Astrocyte (in vitro differentiated cells and primary cell): Measurements from ENCODE around the gene NELFB. TPM values are rescaled to one million over a fixed set of nuclear protein-coding genes. Genes with fewer than 3 reads are reported as not detected.

Experiments
- DNase-seq: peaks from one replicate; pipeline ENCODE4 v3.0.0-alpha.2; 2010; ENCODE audit warnings: low read depth
- FAIRE-seq: peaks from 2 replicates; lab custom pipeline; 2011; peaks lifted over from hg19 to GRCh38; lab: Jason Lieb, UNC
- H2AFZ ChIP-seq: 2 replicates; pipeline ENCODE4 v1.6.0; 2012; ENCODE audit warnings: low read depth, low read length, inconsistent platforms
- H3K27ac ChIP-seq: 2 replicates; pipeline ENCODE4 v1.5.1; 2011; ENCODE audit warnings: low read depth, low read length, inconsistent platforms
- H3K27me3 ChIP-seq: 2 replicates; pipeline ENCODE4 v1.6.0; 2011; ENCODE audit warnings: low read length, inconsistent platforms; ENCODE audit not compliant: insufficient read depth
- H3K36me3 ChIP-seq: 2 replicates; pipeline ENCODE4 v1.5.1; 2011; ENCODE audit warnings: low read length, inconsistent platforms; ENCODE audit not compliant: insufficient read depth
- H3K4me1 ChIP-seq: 2 replicates; pipeline ENCODE4 v1.5.1; 2011; ENCODE audit warnings: low read length, inconsistent platforms; ENCODE audit not compliant: insufficient read depth
- H3K4me2 ChIP-seq: 2 replicates; pipeline ENCODE4 v1.6.0; 2012; ENCODE audit warnings: low read length, inconsistent platforms
- H3K4me3 ChIP-seq: 2 replicates; pipeline ENCODE4 v1.5.1; 2011; ENCODE audit warnings: low read depth, mild to moderate bottlenecking, low read length, inconsistent platforms; ENCODE audit not compliant: insufficient read depth
- H3K79me2 ChIP-seq: 2 replicates; pipeline ENCODE4 v1.6.0; 2012; ENCODE audit warnings: mild to moderate bottlenecking, low read length, inconsistent platforms; ENCODE audit not compliant: insufficient read depth
- H3K9ac ChIP-seq: 2 replicates; pipeline ENCODE4 v1.6.0; 2012; ENCODE audit warnings: mild to moderate bottlenecking, low read length, inconsistent platforms
- H3K9me3 ChIP-seq: 2 replicates; pipeline ENCODE4 v1.5.1; 2012; ENCODE audit warnings: low read depth, mild to moderate bottlenecking, low read length, inconsistent platforms; ENCODE audit not compliant: insufficient read depth
- H4K20me1 ChIP-seq: 2 replicates; pipeline ENCODE4 v1.6.0; 2012; ENCODE audit warnings: low read length, inconsistent platforms; ENCODE audit not compliant: insufficient read depth
- H3K27ac Mint-ChIP-seq: one replicate; pipeline ENCODE4 v1.8.0; 2021; ENCODE audit warnings: mild to moderate bottlenecking, mixed read lengths; ENCODE audit not compliant: unreplicated experiment
- H3K27me3 Mint-ChIP-seq: one replicate; pipeline ENCODE4 v1.8.0; 2021; ENCODE audit warnings: low read depth, mixed read lengths; ENCODE audit not compliant: unreplicated experiment
- H3K36me3 Mint-ChIP-seq: one replicate; pipeline ENCODE4 v1.8.0; 2021; ENCODE audit warnings: low read depth, mixed read lengths; ENCODE audit not compliant: unreplicated experiment
- H3K4me1 Mint-ChIP-seq: one replicate; pipeline ENCODE4 v1.8.0; 2021; ENCODE audit warnings: low read depth, mixed read lengths; ENCODE audit not compliant: unreplicated experiment
- H3K4me3 Mint-ChIP-seq: one replicate; pipeline ENCODE4 v1.8.0; 2021; ENCODE audit warnings: mild to moderate bottlenecking, moderate library complexity, mixed read lengths; ENCODE audit not compliant: unreplicated experiment
- H3K9me3 Mint-ChIP-seq: one replicate; pipeline ENCODE4 v1.8.0; 2021; ENCODE audit warnings: mild to moderate bottlenecking, mixed read lengths; ENCODE audit not compliant: unreplicated experiment
- CTCF ChIP-seq: IDR thresholded peaks from 2 replicates; pipeline ENCODE4 v1.5.1; 2011; ENCODE audit warnings: low read depth, mild to moderate bottlenecking, inconsistent platforms, low read length, moderate library complexity; ENCODE audit not compliant: insufficient read depth
- EZH2 ChIP-seq: IDR thresholded peaks from 2 replicates; pipeline ENCODE4 v1.6.1; 2012; ENCODE audit warnings: mild to moderate bottlenecking, low read length, inconsistent platforms; ENCODE audit not compliant: insufficient read depth
- total RNA-seq: library from RNA; stranded (reverse); gene quantifications from 2 replicates; pipeline ENCODE4 v1.2.1, GENCODE V29; 2021

NELFB gene
- total RNA-seq, 1 donor from 2014 or later, result 48.9 TPM

DNA sequence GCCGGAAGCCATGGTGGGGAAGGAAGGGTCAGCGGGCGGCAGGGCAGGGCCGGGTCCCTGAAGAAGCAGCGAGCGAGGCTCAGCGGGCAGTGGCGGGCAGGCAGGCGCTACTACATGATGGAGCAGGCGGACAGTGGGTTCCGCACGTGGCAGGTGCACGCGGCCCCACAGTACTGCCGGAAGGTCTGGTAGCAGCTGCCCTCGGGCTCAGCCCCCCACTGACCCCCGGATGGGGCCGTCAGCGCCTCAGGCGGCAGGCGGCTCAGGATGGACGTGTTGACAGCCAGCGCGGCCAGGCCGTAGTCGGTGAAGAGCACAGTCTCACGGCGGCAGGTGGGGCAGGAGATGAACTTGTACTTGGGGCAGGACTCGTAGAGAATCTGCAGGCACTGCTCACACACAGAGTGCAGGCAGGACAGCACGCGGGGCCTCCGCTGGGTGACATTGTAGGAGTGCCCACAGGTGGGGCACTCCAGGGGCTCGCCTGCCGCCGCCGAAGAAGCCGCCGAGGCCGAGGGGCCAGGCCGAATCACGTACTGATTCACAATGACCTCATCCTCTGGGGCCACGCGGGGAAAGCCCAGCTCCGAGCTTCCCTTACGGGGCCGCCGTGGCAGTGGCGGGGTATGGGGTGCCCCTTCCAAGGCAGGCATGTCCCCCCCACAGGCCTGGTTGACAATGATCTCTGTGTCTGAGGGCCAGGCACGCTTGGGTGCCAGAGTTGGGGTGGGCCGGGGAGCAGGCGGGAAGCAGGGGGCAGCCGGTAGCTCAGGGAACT lies 34.6 kb upstream of the NELFB start:
- Mint-ChIP-seq H3K27ac (no peak overlapping the region), H3K36me3 (no peaks in the 10 kb centered on the region), H3K9me3 (no peaks in the 10 kb centered on the region), H3K4me3 (peak overlapping the region; percentile 64), H3K4me1 (peaks cover 6% of the 10 kb centered on the region), H3K27me3 (no peaks in the 10 kb centered on the region)
- no peak for DNase-seq
- Histone ChIP-seq H3K27me3 (no peaks in the 10 kb centered on the region), H2AFZ (no peak overlapping the region), H4K20me1 (peaks cover 8% of the 10 kb centered on the region), H3K36me3 (no peaks in the 10 kb centered on the region), H3K79me2 (no peaks in the 10 kb centered on the region), H3K9me3 (no peaks in the 10 kb centered on the region), H3K4me2 (no peak overlapping the region), H3K27ac (no peak overlapping the region), H3K4me1 (peaks cover 20% of the 10 kb centered on the region), H3K4me3 (no peak overlapping the region), H3K9ac (no peak overlapping the region)
- TF ChIP-seq EZH2 (no peak), CTCF (no peak)
- FAIRE-seq, result no peak

DNA sequence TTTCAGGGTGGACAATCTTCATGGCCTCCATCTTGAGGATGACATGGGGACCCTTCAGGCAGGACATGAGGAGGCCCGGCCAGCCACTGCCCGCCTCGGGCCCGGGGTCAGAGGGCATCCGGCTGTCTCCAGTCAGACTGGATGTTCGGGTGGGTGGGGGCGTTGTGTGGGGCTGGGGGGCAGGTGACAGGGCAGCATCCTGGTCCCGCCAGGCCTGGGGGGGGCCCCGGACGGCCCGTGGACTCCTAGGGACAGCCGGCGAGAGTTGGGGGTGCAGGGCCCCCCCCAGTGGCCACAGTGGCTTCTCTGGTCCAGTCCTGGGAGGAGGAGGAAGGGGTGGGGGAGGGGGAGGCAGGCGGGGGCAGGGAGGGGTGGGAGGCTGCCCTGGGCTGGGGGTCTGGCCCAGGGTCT lies 34.0 kb upstream of the NELFB start:
- no peak overlapping the region for H3K9ac ChIP-seq
- H3K79me2 ChIP-seq, result no peaks in the 10 kb centered on the region
- FAIRE-seq, result no peak
- peaks cover 8% of the 10 kb centered on the region for H4K20me1 ChIP-seq
- Mint-ChIP-seq H3K9me3 (no peaks in the 10 kb centered on the region), H3K4me1 (peaks cover 6% of the 10 kb centered on the region), H3K36me3 (no peaks in the 10 kb centered on the region), H3K4me3 (peak overlapping the region; percentile 64), H3K27ac (no peak overlapping the region), H3K27me3 (no peaks in the 10 kb centered on the region)
- TF ChIP-seq EZH2 (no peak), CTCF (no peak)
- no peaks in the 10 kb centered on the region for H3K9me3 ChIP-seq
- H2AFZ ChIP-seq, result no peak overlapping the region
- DNase-seq, result no peak
- no peak overlapping the region for H3K27ac ChIP-seq
- H3K4me1 ChIP-seq, result peaks cover 20% of the 10 kb centered on the region
- no peak overlapping the region for H3K4me3 ChIP-seq
- H3K27me3 ChIP-seq, result no peaks in the 10 kb centered on the region
- H3K4me2 ChIP-seq, result no peak overlapping the region
- H3K36me3 ChIP-seq, result no peaks in the 10 kb centered on the region

DNA sequence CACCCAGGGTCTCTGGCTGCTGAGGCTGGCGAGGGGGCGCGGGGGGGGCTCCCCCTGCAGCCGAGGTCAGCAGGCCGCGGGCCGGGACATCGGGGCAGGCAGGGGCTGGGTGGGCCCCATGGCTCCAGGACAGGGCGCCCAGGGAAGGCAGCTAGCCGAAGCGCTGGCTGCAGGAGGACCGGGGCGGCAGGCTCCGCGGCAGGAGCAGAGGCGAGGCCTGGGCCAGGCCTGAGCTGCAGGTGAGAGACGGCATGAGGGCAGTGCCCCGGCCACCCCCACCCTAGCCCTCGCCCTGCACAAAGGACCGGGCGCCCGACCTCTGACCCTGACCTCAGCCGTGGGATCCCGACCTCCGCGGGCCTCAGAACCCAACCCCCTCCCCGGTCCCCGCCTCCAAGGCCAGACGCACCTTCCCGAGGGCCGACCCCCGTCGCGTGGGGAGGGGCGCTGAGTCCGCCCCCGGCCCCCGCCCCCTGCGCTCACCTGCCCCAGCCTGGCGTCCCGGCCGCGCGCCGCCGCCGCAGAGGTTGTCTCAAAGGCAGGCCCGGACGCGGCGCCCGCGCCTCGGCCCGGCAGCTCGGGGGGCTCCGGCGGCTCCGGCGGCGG lies 33.5 kb upstream of the NELFB start:
- peaks cover 8% of the 10 kb centered on the region for H4K20me1 ChIP-seq
- no peaks in the 10 kb centered on the region for H3K9me3 ChIP-seq
- H3K4me3 Mint-ChIP-seq, result no peak overlapping the region
- no peaks in the 10 kb centered on the region for H3K36me3 Mint-ChIP-seq
- no peaks in the 10 kb centered on the region for H3K27me3 Mint-ChIP-seq
- no peaks in the 10 kb centered on the region for H3K79me2 ChIP-seq
- H3K27me3 ChIP-seq, result no peaks in the 10 kb centered on the region
- no peak overlapping the region for H3K27ac Mint-ChIP-seq
- H3K4me3 ChIP-seq, result no peak overlapping the region
- no peak overlapping the region for H2AFZ ChIP-seq
- DNase-seq (no peak), FAIRE-seq (no peak)
- H3K4me2 ChIP-seq, result peak overlapping the region; percentile 95
- H3K9me3 Mint-ChIP-seq, result no peaks in the 10 kb centered on the region
- no peak for TF ChIP-seq CTCF
- TF ChIP-seq EZH2, result no peak
- no peak overlapping the region for H3K27ac ChIP-seq
- H3K4me1 ChIP-seq, result peaks cover 22% of the 10 kb centered on the region
- no peak overlapping the region for H3K9ac ChIP-seq
- H3K4me1 Mint-ChIP-seq, result peaks cover 10% of the 10 kb centered on the region
- H3K36me3 ChIP-seq, result no peaks in the 10 kb centered on the region
